DND-41 (cell line): ENCODE results near the gene CLIC5.

Source experiments
- ATAC-seq: fragments of 200-7000 bp; cut with Tn5 transposase; 3 replicates; pipeline ENCODE4 v1.9.1; 2021; ENCODE audit warnings: low read depth; ENCODE audit not compliant: insufficient read depth
- DNase-seq: peaks from one replicate; pipeline ENCODE4 v3.0.0-alpha.2; 2020
- H2AFZ ChIP-seq: 2 replicates; pipeline ENCODE4 v1.6.0; 2012; ENCODE audit warnings: low read depth, low read length
- H3K27ac ChIP-seq: 2 replicates; pipeline ENCODE4 v1.5.1; 2012; ENCODE audit warnings: low read length, inconsistent platforms
- H3K27me3 ChIP-seq: fragments of 200-600 bp; sonication (generic); 2 replicates; pipeline ENCODE4 v1.6.0; 2012; ENCODE audit warnings: low read length, mild to moderate bottlenecking, inconsistent platforms; ENCODE audit not compliant: insufficient read depth, poor library complexity
- H3K36me3 ChIP-seq: 2 replicates; pipeline ENCODE4 v1.5.1; 2012; ENCODE audit warnings: low read length, inconsistent platforms; ENCODE audit not compliant: insufficient read depth
- H3K4me1 ChIP-seq: 2 replicates; pipeline ENCODE4 v1.5.1; 2012; ENCODE audit warnings: mild to moderate bottlenecking, low read length; ENCODE audit not compliant: insufficient read depth
- H3K4me2 ChIP-seq: 2 replicates; pipeline ENCODE4 v1.6.0; 2012; ENCODE audit warnings: mild to moderate bottlenecking, moderate library complexity, low read length, inconsistent platforms; ENCODE audit not compliant: insufficient read depth
- H3K4me3 ChIP-seq, 2 experiments: fragments of 200-600 bp in 1 of 2; shearing (Covaris generic) in 1 of 2; 2 replicates each; pipeline ENCODE4 v1.5.1; 2012 to 2016; ENCODE audit warnings: inconsistent platforms in 2 of 2, low read length in 2 of 2, mild to moderate bottlenecking in 2 of 2, low read depth in 1 of 2, moderate library complexity in 1 of 2
- H3K79me2 ChIP-seq: 2 replicates; pipeline ENCODE4 v1.6.0; 2012; ENCODE audit warnings: low read length, inconsistent platforms; ENCODE audit not compliant: insufficient read depth
- H3K9ac ChIP-seq: 2 replicates; pipeline ENCODE4 v1.6.0; 2012; ENCODE audit warnings: low read depth, mild to moderate bottlenecking, inconsistent platforms, low read length, moderate library complexity
- H3K9me3 ChIP-seq: 2 replicates; pipeline ENCODE4 v1.5.1; 2012; ENCODE audit warnings: low read length, moderate library complexity, mild to moderate bottlenecking, inconsistent platforms; ENCODE audit not compliant: insufficient read depth, severe bottlenecking
- H4K20me1 ChIP-seq: 2 replicates; pipeline ENCODE4 v1.6.0; 2012; ENCODE audit warnings: low read length; ENCODE audit not compliant: insufficient read depth
- CTCF ChIP-seq: IDR thresholded peaks from 2 replicates; pipeline ENCODE4 v1.5.1; 2012; ENCODE audit warnings: borderline replicate concordance, low read length, moderate library complexity, mild to moderate bottlenecking; ENCODE audit not compliant: poor library complexity, severe bottlenecking; ENCODE audit errors: extremely low read depth
- EZH2 ChIP-seq: IDR thresholded peaks from 3 replicates; pipeline ENCODE4 v1.6.1; 2012; ENCODE audit warnings: borderline replicate concordance, low read depth, mild to moderate bottlenecking, moderate library complexity, low read length, inconsistent platforms; ENCODE audit not compliant: severe bottlenecking

Gene CLIC5

GRCh38 chr6:46056906-46057529 is 41.4 kb upstream of the CLIC5 start:
- ATAC-seq, result no peak
- no peak for DNase-seq
- H3K27me3 ChIP-seq, result peaks cover 13% of the 10 kb centered on the region
- H4K20me1 ChIP-seq, result no peaks in the 10 kb centered on the region
- no peak overlapping the region for H3K9ac ChIP-seq
- TF ChIP-seq EZH2 (no peak), CTCF (no peak)
- H3K4me2 ChIP-seq, result no peak overlapping the region
- no peak overlapping the region for H3K4me3 ChIP-seq
- no peak overlapping the region for H3K27ac ChIP-seq
- no peak overlapping the region for H2AFZ ChIP-seq
- H3K36me3 ChIP-seq, result no peaks in the 10 kb centered on the region
- H3K79me2 ChIP-seq, result no peaks in the 10 kb centered on the region
- no peaks in the 10 kb centered on the region for H3K4me1 ChIP-seq
- H3K9me3 ChIP-seq, result no peaks in the 10 kb centered on the region

- no peaks in the 10 kb centered on the region for H4K20me1 ChIP-seq
- DNase-seq, result no peak
- no peak overlapping the region for H3K27ac ChIP-seq
- H3K9me3 ChIP-seq, result no peaks in the 10 kb centered on the region
- no peak for TF ChIP-seq CTCF
- TF ChIP-seq EZH2, result no peak
- no peaks in the 10 kb centered on the region for H3K4me1 ChIP-seq
- no peak overlapping the region for H3K4me3 ChIP-seq
- no peak for ATAC-seq
- H2AFZ ChIP-seq, result no peak overlapping the region
- H3K9ac ChIP-seq, result no peak overlapping the region
- H3K4me2 ChIP-seq, result no peak overlapping the region
- no peaks in the 10 kb centered on the region for H3K36me3 ChIP-seq
- no peaks in the 10 kb centered on the region for H3K79me2 ChIP-seq
- peaks cover 13% of the 10 kb centered on the region for H3K27me3 ChIP-seq
These were observed 38.9 kb upstream of the CLIC5 start for GRCh38 chr6:46054516-46054915.

- H2AFZ ChIP-seq, result no peak overlapping the region
These were observed 37.6 kb upstream of the CLIC5 start for GRCh38 chr6:46053039-46053933.

More at GRCh38 chr6:46053039-46053933, 37.6 kb upstream of the CLIC5 start:
- ATAC-seq (no peak), DNase-seq (no peak)
- Histone ChIP-seq H3K4me3 (no peak overlapping the region), H3K27ac (no peak overlapping the region), H4K20me1 (no peaks in the 10 kb centered on the region), H3K4me1 (no peaks in the 10 kb centered on the region), H3K4me2 (no peak overlapping the region), H3K27me3 (peaks cover 16% of the 10 kb centered on the region), H3K36me3 (no peaks in the 10 kb centered on the region), H3K9me3 (no peaks in the 10 kb centered on the region), H3K79me2 (no peaks in the 10 kb centered on the region), H3K9ac (no peak overlapping the region)
- TF ChIP-seq CTCF (no peak), EZH2 (no peak)
